HEK293 (cell line): ENCODE results near the gene MYOCOS.

Experiments
- KLF10 ChIP-seq: fragments of 450-650 bp; IDR thresholded peaks from 2 replicates; pipeline ENCODE4 v1.5.1; 2018; ENCODE audit warnings: missing biosample characterization, mild to moderate bottlenecking, missing genetic modification characterization
- KLF16 ChIP-seq: fragments of 450-650 bp; formaldehyde crosslinking; IDR thresholded peaks from 2 replicates; pipeline ENCODE4 v1.5.1; 2017; ENCODE audit warnings: missing biosample characterization, missing genetic modification characterization
- SCRT2 ChIP-seq: fragments of 450-650 bp; formaldehyde crosslinking; IDR thresholded peaks from 2 replicates; pipeline ENCODE4 v1.5.1; 2016; ENCODE audit warnings: missing biosample characterization, missing genetic modification characterization
- ZBTB1 ChIP-seq: fragments of 450-650 bp; formaldehyde crosslinking; IDR thresholded peaks from 2 replicates; pipeline ENCODE4 v1.5.1; 2016; ENCODE audit warnings: missing biosample characterization, missing genetic modification characterization
- ZBTB7A ChIP-seq: fragments of 450-650 bp; formaldehyde crosslinking; IDR thresholded peaks from 2 replicates; pipeline ENCODE4 v1.5.1; 2016; ENCODE audit warnings: low read depth, missing biosample characterization, missing genetic modification characterization
- ZNF114 ChIP-seq: fragments of 450-650 bp; formaldehyde crosslinking; IDR thresholded peaks from 2 replicates; pipeline ENCODE4 v1.5.0; 2017; ENCODE audit warnings: missing biosample characterization, missing genetic modification characterization
- ZNF138 ChIP-seq: fragments of 450-650 bp; formaldehyde crosslinking; IDR thresholded peaks from 2 replicates; pipeline ENCODE4 v1.5.1; 2016; ENCODE audit warnings: missing biosample characterization, missing genetic modification characterization, borderline replicate concordance
- ZNF175 ChIP-seq: fragments of 450-650 bp; formaldehyde crosslinking; IDR thresholded peaks from 2 replicates; pipeline ENCODE4 v1.5.1; 2016; ENCODE audit warnings: missing biosample characterization, missing genetic modification characterization
- ZNF302 ChIP-seq: fragments of 450-650 bp; formaldehyde crosslinking; IDR thresholded peaks from 2 replicates; pipeline ENCODE4 v1.5.1; 2016; ENCODE audit warnings: missing biosample characterization, missing genetic modification characterization, low read depth
- TF ChIP-seq, protein P1 (sequence below): fragments of 450-650 bp; formaldehyde crosslinking; IDR thresholded peaks from 2 replicates; pipeline ENCODE4 v1.5.1; 2017; ENCODE audit warnings: missing biosample characterization, missing genetic modification characterization
- TF ChIP-seq, protein P2 (sequence below): fragments of 450-650 bp; formaldehyde crosslinking; IDR thresholded peaks from 2 replicates; pipeline ENCODE4 v1.5.1; 2016; ENCODE audit warnings: missing biosample characterization, missing genetic modification characterization
- TF ChIP-seq, protein P3 (sequence below): fragments of 450-650 bp; formaldehyde crosslinking; IDR thresholded peaks from 2 replicates; pipeline ENCODE4 v1.5.1; 2016; ENCODE audit warnings: missing biosample characterization, missing genetic modification characterization
- TF ChIP-seq, protein P4 (sequence below): fragments of 450-650 bp; formaldehyde crosslinking; IDR thresholded peaks from 2 replicates; pipeline ENCODE4 v1.5.1; 2016; ENCODE audit warnings: missing biosample characterization, missing genetic modification characterization

DNA sequence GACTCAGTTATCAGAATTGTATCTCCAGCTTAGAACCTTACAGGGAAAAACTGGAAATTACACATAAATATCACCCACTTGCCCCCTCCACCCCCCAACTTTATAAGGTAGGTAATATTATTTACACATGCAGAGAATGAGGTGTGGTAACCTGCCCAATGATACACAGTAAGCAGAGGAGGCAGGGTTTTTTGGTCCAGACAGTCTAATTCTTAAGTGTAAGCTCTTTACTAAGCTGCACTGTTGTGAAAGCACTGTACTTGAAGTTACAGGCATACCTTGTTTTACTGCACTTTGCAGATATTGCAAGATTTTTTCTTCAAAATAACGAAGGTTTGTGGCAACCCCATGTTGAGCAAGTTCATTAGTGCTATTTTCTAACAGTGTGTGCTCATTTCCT, 24.8 kb upstream of the MYOCOS start:
- no peak for TF ChIP-seq ZNF175 (tag by site-specific recombination)
- TF ChIP-seq, protein P1, sequence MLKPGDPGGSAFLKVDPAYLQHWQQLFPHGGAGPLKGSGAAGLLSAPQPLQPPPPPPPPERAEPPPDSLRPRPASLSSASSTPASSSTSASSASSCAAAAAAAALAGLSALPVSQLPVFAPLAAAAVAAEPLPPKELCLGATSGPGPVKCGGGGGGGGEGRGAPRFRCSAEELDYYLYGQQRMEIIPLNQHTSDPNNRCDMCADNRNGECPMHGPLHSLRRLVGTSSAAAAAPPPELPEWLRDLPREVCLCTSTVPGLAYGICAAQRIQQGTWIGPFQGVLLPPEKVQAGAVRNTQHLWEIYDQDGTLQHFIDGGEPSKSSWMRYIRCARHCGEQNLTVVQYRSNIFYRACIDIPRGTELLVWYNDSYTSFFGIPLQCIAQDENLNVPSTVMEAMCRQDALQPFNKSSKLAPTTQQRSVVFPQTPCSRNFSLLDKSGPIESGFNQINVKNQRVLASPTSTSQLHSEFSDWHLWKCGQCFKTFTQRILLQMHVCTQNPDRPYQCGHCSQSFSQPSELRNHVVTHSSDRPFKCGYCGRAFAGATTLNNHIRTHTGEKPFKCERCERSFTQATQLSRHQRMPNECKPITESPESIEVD (tag by site-specific recombination), result no peak
- no peak for TF ChIP-seq SCRT2 (tag by site-specific recombination)
- no peak for TF ChIP-seq ZBTB7A
- TF ChIP-seq, protein P2, sequence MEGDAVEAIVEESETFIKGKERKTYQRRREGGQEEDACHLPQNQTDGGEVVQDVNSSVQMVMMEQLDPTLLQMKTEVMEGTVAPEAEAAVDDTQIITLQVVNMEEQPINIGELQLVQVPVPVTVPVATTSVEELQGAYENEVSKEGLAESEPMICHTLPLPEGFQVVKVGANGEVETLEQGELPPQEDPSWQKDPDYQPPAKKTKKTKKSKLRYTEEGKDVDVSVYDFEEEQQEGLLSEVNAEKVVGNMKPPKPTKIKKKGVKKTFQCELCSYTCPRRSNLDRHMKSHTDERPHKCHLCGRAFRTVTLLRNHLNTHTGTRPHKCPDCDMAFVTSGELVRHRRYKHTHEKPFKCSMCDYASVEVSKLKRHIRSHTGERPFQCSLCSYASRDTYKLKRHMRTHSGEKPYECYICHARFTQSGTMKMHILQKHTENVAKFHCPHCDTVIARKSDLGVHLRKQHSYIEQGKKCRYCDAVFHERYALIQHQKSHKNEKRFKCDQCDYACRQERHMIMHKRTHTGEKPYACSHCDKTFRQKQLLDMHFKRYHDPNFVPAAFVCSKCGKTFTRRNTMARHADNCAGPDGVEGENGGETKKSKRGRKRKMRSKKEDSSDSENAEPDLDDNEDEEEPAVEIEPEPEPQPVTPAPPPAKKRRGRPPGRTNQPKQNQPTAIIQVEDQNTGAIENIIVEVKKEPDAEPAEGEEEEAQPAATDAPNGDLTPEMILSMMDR, result no peak
- no peak for TF ChIP-seq KLF10 (tag by site-specific recombination)
- no peak for TF ChIP-seq ZNF114 (tag by site-specific recombination)
- TF ChIP-seq, protein P3, sequence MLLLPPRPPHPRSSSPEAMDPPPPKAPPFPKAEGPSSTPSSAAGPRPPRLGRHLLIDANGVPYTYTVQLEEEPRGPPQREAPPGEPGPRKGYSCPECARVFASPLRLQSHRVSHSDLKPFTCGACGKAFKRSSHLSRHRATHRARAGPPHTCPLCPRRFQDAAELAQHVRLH (tag by site-specific recombination), result no peak
- TF ChIP-seq ZNF138 (tag by site-specific recombination), result no peak
- TF ChIP-seq ZNF302, result no peak
- TF ChIP-seq, protein P4, sequence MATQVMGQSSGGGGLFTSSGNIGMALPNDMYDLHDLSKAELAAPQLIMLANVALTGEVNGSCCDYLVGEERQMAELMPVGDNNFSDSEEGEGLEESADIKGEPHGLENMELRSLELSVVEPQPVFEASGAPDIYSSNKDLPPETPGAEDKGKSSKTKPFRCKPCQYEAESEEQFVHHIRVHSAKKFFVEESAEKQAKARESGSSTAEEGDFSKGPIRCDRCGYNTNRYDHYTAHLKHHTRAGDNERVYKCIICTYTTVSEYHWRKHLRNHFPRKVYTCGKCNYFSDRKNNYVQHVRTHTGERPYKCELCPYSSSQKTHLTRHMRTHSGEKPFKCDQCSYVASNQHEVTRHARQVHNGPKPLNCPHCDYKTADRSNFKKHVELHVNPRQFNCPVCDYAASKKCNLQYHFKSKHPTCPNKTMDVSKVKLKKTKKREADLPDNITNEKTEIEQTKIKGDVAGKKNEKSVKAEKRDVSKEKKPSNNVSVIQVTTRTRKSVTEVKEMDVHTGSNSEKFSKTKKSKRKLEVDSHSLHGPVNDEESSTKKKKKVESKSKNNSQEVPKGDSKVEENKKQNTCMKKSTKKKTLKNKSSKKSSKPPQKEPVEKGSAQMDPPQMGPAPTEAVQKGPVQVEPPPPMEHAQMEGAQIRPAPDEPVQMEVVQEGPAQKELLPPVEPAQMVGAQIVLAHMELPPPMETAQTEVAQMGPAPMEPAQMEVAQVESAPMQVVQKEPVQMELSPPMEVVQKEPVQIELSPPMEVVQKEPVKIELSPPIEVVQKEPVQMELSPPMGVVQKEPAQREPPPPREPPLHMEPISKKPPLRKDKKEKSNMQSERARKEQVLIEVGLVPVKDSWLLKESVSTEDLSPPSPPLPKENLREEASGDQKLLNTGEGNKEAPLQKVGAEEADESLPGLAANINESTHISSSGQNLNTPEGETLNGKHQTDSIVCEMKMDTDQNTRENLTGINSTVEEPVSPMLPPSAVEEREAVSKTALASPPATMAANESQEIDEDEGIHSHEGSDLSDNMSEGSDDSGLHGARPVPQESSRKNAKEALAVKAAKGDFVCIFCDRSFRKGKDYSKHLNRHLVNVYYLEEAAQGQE (tag by site-specific recombination), result no peak
- TF ChIP-seq ZBTB1 (tag by site-specific recombination), result no peak
- no peak for TF ChIP-seq KLF16 (tag by site-specific recombination)
